IMR-90 (cell line): Measurements from ENCODE around the gene ASXL2. TPM values are rescaled to one million over a fixed set of nuclear protein-coding genes. Genes with fewer than 3 reads are reported as not detected.
A peak's percentile ranks its signal among the peaks of the same experiment; 100 is the strongest.

Source experiments
- ATAC-seq: fragments of 200-7000 bp; cut with Tn5 transposase; 2 replicates; pipeline ENCODE4 v1.9.1; 2020; ENCODE audit warnings: low read depth, mild to moderate bottlenecking, moderate library complexity
- BruUV-seq: library from RNA; stranded (reverse); fragments of 400-500 nt; replicated peaks from 2 replicates; lab custom pipeline; 2021; lab: Mats Ljungman, UMichigan
- CTCF ChIA-PET: fragments of 300-600 bp; formaldehyde crosslinking; extraction: SDS; loops from one replicate; lab custom pipeline; 2021; ENCODE audit warnings: antibody characterized with exemption; lab: Yijun Ruan, JAX
- POLR2A ChIA-PET: fragments of 300-600 bp; sonication (Branson Sonifier 250); formaldehyde crosslinking; loops from one replicate; lab custom pipeline; 2022; ENCODE audit warnings: antibody characterized with exemption; ENCODE audit not compliant: unreplicated experiment; lab: Charles Lee
- DNase-seq: peaks from one replicate; pipeline ENCODE4 v3.0.0; 2013
- H2AFZ ChIP-seq: replicated peaks from 2 replicates; pipeline ENCODE3; 2013; ENCODE audit warnings: low read length, mild to moderate bottlenecking; ENCODE audit not compliant: poor library complexity
- H2AK5ac ChIP-seq: 2 replicates; pipeline ENCODE4 v1.6.1; 2013; ENCODE audit warnings: low read depth, low read length, inconsistent platforms
- H2AK9ac ChIP-seq: replicated peaks from 2 replicates; pipeline ENCODE3; 2013; ENCODE audit warnings: mild to moderate bottlenecking, low read depth, low read length, moderate library complexity; ENCODE audit not compliant: poor library complexity
- H2BK120ac ChIP-seq: 2 replicates; pipeline ENCODE4 v1.6.1; 2013; ENCODE audit warnings: low read depth, low read length, inconsistent platforms
- H2BK15ac ChIP-seq: 3 replicates; pipeline ENCODE4 v1.6.1; 2013; ENCODE audit warnings: low read depth, low read length, inconsistent platforms
- H2BK20ac ChIP-seq: 2 replicates; pipeline ENCODE4 v1.6.1; 2013; ENCODE audit warnings: low read depth, mild to moderate bottlenecking, inconsistent platforms, low read length, moderate library complexity
- H2BK5ac ChIP-seq: 2 replicates; pipeline ENCODE4 v1.6.1; 2013; ENCODE audit warnings: mild to moderate bottlenecking, low read depth, low read length, inconsistent platforms; ENCODE audit not compliant: poor library complexity, severe bottlenecking
- H3K14ac ChIP-seq: replicated peaks from 2 replicates; pipeline ENCODE4 v1.6.1; 2013; ENCODE audit warnings: low read depth, low read length, inconsistent platforms
- H3K18ac ChIP-seq: 2 replicates; pipeline ENCODE4 v1.6.1; 2013; ENCODE audit warnings: low read depth, low read length, control low read depth
- H3K23ac ChIP-seq: 2 replicates; pipeline ENCODE4 v1.6.1; 2013; ENCODE audit warnings: low read depth, low read length, inconsistent platforms
- H3K27ac ChIP-seq: 2 replicates; pipeline ENCODE4 v1.5.1; 2013; ENCODE audit warnings: mild to moderate bottlenecking, control low read depth, low read length; ENCODE audit not compliant: insufficient read depth
- H3K27me3 ChIP-seq: 2 replicates; pipeline ENCODE4 v1.6.1; 2013; ENCODE audit warnings: low read length; ENCODE audit not compliant: control insufficient read depth, insufficient read depth
- H3K36me3 ChIP-seq: 2 replicates; pipeline ENCODE4 v1.6.1; 2013; ENCODE audit warnings: low read length, mixed read lengths; ENCODE audit not compliant: control insufficient read depth, insufficient read depth
- H3K4ac ChIP-seq: 2 replicates; pipeline ENCODE4 v1.6.1; 2013; ENCODE audit warnings: low read depth, low read length, inconsistent platforms
- H3K4me1 ChIP-seq: 2 replicates; pipeline ENCODE4 v1.6.1; 2013; ENCODE audit warnings: low read length, mixed read lengths; ENCODE audit not compliant: control insufficient read depth, insufficient read depth
- H3K4me2 ChIP-seq: 2 replicates; pipeline ENCODE4 v1.6.1; 2013; ENCODE audit warnings: low read depth, mild to moderate bottlenecking, control low read depth, low read length, moderate library complexity
- H3K4me3 ChIP-seq: 2 replicates; pipeline ENCODE4 v1.5.1; 2013; ENCODE audit warnings: low read depth, mild to moderate bottlenecking, control low read depth, low read length, moderate library complexity; ENCODE audit not compliant: insufficient read depth
- H3K56ac ChIP-seq: 2 replicates; pipeline ENCODE4 v1.6.1; 2013; ENCODE audit warnings: low read length, inconsistent platforms; ENCODE audit not compliant: insufficient read depth; ENCODE audit errors: extremely low read depth
- H3K79me1 ChIP-seq, 2 experiments: 2 replicates each; pipeline ENCODE4 v1.6.1; 2013; ENCODE audit warnings: low read length in 2 of 2, inconsistent platforms in 1 of 2, low read depth in 1 of 2
- H3K9ac ChIP-seq: 2 replicates; pipeline ENCODE4 v1.6.1; 2013; ENCODE audit warnings: low read depth, low read length, control low read depth
- H3K9me1 ChIP-seq: 2 replicates; pipeline ENCODE4 v1.6.1; 2013; ENCODE audit warnings: low read length, inconsistent platforms; ENCODE audit not compliant: insufficient read depth
- H3K9me3 ChIP-seq: 2 replicates; pipeline ENCODE4 v1.6.1; 2013; ENCODE audit warnings: low read length; ENCODE audit not compliant: control insufficient read depth, insufficient read depth
- H4K20me1 ChIP-seq: 2 replicates; pipeline ENCODE4 v1.6.1; 2013; ENCODE audit warnings: low read length, inconsistent platforms; ENCODE audit not compliant: insufficient read depth
- H4K5ac ChIP-seq: 2 replicates; pipeline ENCODE4 v1.6.1; 2013; ENCODE audit warnings: mild to moderate bottlenecking, low read depth, low read length, control low read depth
- H4K8ac ChIP-seq, 2 experiments: 2 replicates each; pipeline ENCODE4 v1.6.1; 2013; ENCODE audit warnings: low read depth in 2 of 2, low read length in 2 of 2, control low read depth in 1 of 2, inconsistent platforms in 1 of 2
- H4K91ac ChIP-seq: 2 replicates; pipeline ENCODE4 v1.6.1; 2013; ENCODE audit warnings: low read depth, low read length, inconsistent platforms; ENCODE audit not compliant: insufficient read depth
- ELK1 ChIP-seq: fragments of 150-350 bp; IDR thresholded peaks from 2 replicates; pipeline ENCODE4 v1.6.1; 2016; ENCODE audit warnings: low read depth, mild to moderate bottlenecking, low read length, moderate library complexity, borderline replicate concordance
- NFE2L2 ChIP-seq: fragments of 150-350 bp; IDR thresholded peaks from 2 replicates; pipeline ENCODE4 v1.6.1; 2016; ENCODE audit warnings: low read depth, mild to moderate bottlenecking, low read length
- USF2 ChIP-seq: fragments of 150-350 bp; IDR thresholded peaks from 2 replicates; pipeline ENCODE4 v1.6.1; 2017; ENCODE audit warnings: mild to moderate bottlenecking, antibody characterized with exemption, low read length, low read depth
- WGBS, 2 experiments: methylation state at CpG; one replicate each; pipeline versions ENCODE4 v1.1.5 to v1.1.7; 2013; ENCODE audit warnings: missing lambda C conversion rate in 2 of 2; ENCODE audit not compliant: insufficient read length in 1 of 2; ENCODE audit errors: extremely low coverage in 2 of 2; 5-methylcytosine and 5-hydroxymethylcytosine counted together
- dilution Hi-C: fragments of 300-500 bp; cut with HindIII; formaldehyde crosslinking; loops from one replicate; pipeline ENCODE4 v1.14.3; 2018; ENCODE audit warnings: low sequenced_read_pairs; ENCODE audit not compliant: unreplicated experiment
- in situ Hi-C: fragments of 300-500 bp; cut with MboI; formaldehyde crosslinking; loops from 3 replicates; pipeline ENCODE4 v1.14.3; 2019; ENCODE audit warnings: low sequenced_read_pairs, inconsistent platforms, mixed read lengths
- intact Hi-C: fragments of 100-400 bp; cut with micrococcal nuclease; formaldehyde crosslinking; loops from 2 replicates; pipeline ENCODE4 v1.10.0; 2022
- polyA plus RNA-seq, 3 experiments: library from polyadenylated mRNA; depleted of rRNA; stranded (reverse); fragments of >200 nt; gene quantifications; 2 replicates each; pipeline ENCODE4 v1.2.3, GENCODE V29; 2012; ENCODE audit warnings: low replicate concordance in 1 of 3
- total RNA-seq: library from RNA; depleted of rRNA; stranded (reverse); fragments of >200 nt; gene quantifications from 2 replicates; pipeline ENCODE4 v1.2.3, GENCODE V29; 2012

ASXL2 gene
- total and polyA plus RNA-seq, 2 of the 4 experiments (the other 2 are of a cell fraction) = 5.3 to 8.1 TPM

GRCh38 chr2:25822190-25823117, 55.8 kb downstream of the ASXL2 start:
- DNase-seq (no peak), ATAC-seq (no peak)
- Histone ChIP-seq H3K18ac (no peak overlapping the region), H2BK120ac (no peak overlapping the region), H4K20me1 (peaks cover 3% of the 10 kb centered on the region; the same call in 1 of the 2 replicates), H2AK5ac (no peak overlapping the region), H3K56ac (no peak overlapping the region), H3K14ac (no peak overlapping the region), H2BK5ac (no peak overlapping the region), H3K36me3 (no peaks in the 10 kb centered on the region), H4K5ac (no peak overlapping the region), H3K9ac (no peak overlapping the region), H3K27ac (no peak overlapping the region), H3K23ac (no peak overlapping the region), H3K4me1 (no peaks in the 10 kb centered on the region), H3K4ac (no peak overlapping the region), H2BK15ac (no peak overlapping the region), H3K4me2 (no peak overlapping the region), H3K9me3 (no peaks in the 10 kb centered on the region), H3K27me3 (no peaks in the 10 kb centered on the region), H2BK20ac (no peak overlapping the region), H2AK9ac (no peak overlapping the region), H4K91ac (no peak overlapping the region), H3K9me1 (no peaks in the 10 kb centered on the region), H3K4me3 (no peak overlapping the region), H4K8ac (0 out of 4 replicates have a peak overlapping the region, but pooled peaks of 1 of the 2 experiments have one; percentile 42), H3K79me1 (peaks cover 20 to 35% of the 10 kb centered on the region in 2 experiments), H2AFZ (no peak overlapping the region)
- whole genome bisulfite sequencing, 2 experiments = 61% methylated on average over 15 of the region's 30 CpGs; no CpG with 5 or more reads in 1 of the 2 experiments
- CTCF ChIA-PET = no interaction called here
- dilution Hi-C loops = no loop called here
- POLR2A ChIA-PET = no interaction called here
- TF ChIP-seq USF2 = no peak
- no peak for TF ChIP-seq ELK1
- no peak for TF ChIP-seq NFE2L2
- intact Hi-C loops = no loop called here
- no TSS peak for BruUV-seq
- in situ Hi-C loops = no loop called here
